B cell (primary cell): ENCODE measurements around the gene MYO1E. TPM values are rescaled to one million over a fixed set of nuclear protein-coding genes. Genes with fewer than 3 reads are reported as not detected.

Experiments
- ATAC-seq: fragments of 200-7000 bp; cut with Tn5 transposase; one replicate; pipeline ENCODE4 v1.10.0; 2021; ENCODE audit warnings: low read depth, mild to moderate bottlenecking, moderate number of reproducible peaks, moderate library complexity
- CTCF ChIA-PET: fragments of 350-600 bp; sonication (Branson Sonifier 250); formaldehyde crosslinking; loops from one replicate; lab custom pipeline; 2021; ENCODE audit warnings: antibody characterized with exemption, inconsistent platforms; lab: Charles Lee
- POLR2A ChIA-PET: fragments of 350-600 bp; sonication (Branson Sonifier 250); formaldehyde crosslinking; loops from one replicate; lab custom pipeline; 2021; ENCODE audit warnings: antibody characterized with exemption; lab: Charles Lee
- DNase-seq: peaks from one replicate; pipeline ENCODE4 v3.0.0; 2013
- H2AFZ ChIP-seq: 2 replicates; pipeline ENCODE4 v1.6.1; 2012; ENCODE audit warnings: mild to moderate bottlenecking, low read depth, low read length; ENCODE audit not compliant: insufficient read depth, poor library complexity, severe bottlenecking
- H3K27ac ChIP-seq, 2 donors: 1 replicate in 1 of 2; 2 replicates in 1 of 2; pipeline ENCODE4 v1.5.1; 2012 to 2013; ENCODE audit warnings: low read length in 2 of 2, mild to moderate bottlenecking in 2 of 2, moderate library complexity in 1 of 2
- H3K27me3 ChIP-seq, 4 experiments: fragments of 200-600 bp in 1 of 4; sonication (generic) in 1 of 4; replicated peaks in 1 of 4; 1 replicate in 2 of 4; 2 replicates in 2 of 4; pipeline versions ENCODE4 v1.6.1 to v1.7.0; 2013 to 2016; ENCODE audit warnings: low read length in 3 of 4, mild to moderate bottlenecking in 2 of 4, mixed read lengths in 1 of 4, moderate library complexity in 1 of 4; ENCODE audit not compliant: insufficient read depth in 4 of 4, control insufficient read depth in 3 of 4; ENCODE audit errors: control extremely low read depth in 1 of 4
- H3K36me3 ChIP-seq, 2 experiments: replicated peaks in 1 of 2; 1 replicate in 1 of 2; 2 replicates in 1 of 2; pipeline versions ENCODE4 v1.6.1 to v1.7.1; 2013; ENCODE audit warnings: low read length in 1 of 2; ENCODE audit not compliant: insufficient read depth in 2 of 2, control insufficient read depth in 1 of 2; ENCODE audit errors: control extremely low read depth in 1 of 2, extremely low read depth in 1 of 2
- H3K4me1 ChIP-seq, 2 donors: fragments of 200-600 bp in 1 of 2; sonication (generic) in 1 of 2; 1 replicate in 1 of 2; 2 replicates in 1 of 2; pipeline versions ENCODE4 v1.5.1 to v1.6.1; 2013 to 2017; ENCODE audit warnings: low read length in 2 of 2; ENCODE audit not compliant: control insufficient read depth in 2 of 2, insufficient read depth in 2 of 2
- H3K4me2 ChIP-seq: replicated peaks from 2 replicates; pipeline ENCODE3; 2012; ENCODE audit warnings: mild to moderate bottlenecking, low read depth, low read length; ENCODE audit not compliant: poor library complexity, severe bottlenecking
- H3K4me3 ChIP-seq, 5 experiments: fragments of 200-600 bp in 1 of 5; sonication (generic) in 1 of 5; 1 replicate in 3 of 5; 2 replicates in 2 of 5; pipeline versions ENCODE4 v1.5.1 to v1.7.0; 2011 to 2016; ENCODE audit warnings: low read length in 4 of 5, mild to moderate bottlenecking in 4 of 5, low read depth in 2 of 5, control low read depth in 1 of 5, moderate library complexity in 1 of 5; ENCODE audit not compliant: insufficient read depth in 1 of 5; ENCODE audit errors: control extremely low read depth in 1 of 5, extremely low read depth in 1 of 5
- H3K79me2 ChIP-seq: fragments of 200-600 bp; sonication (generic); one replicate; pipeline ENCODE4 v1.6.0; 2016; ENCODE audit warnings: low read length; ENCODE audit not compliant: control insufficient read depth, insufficient read depth
- H3K9ac ChIP-seq: fragments of 200-600 bp; sonication (generic); 2 replicates; pipeline ENCODE4 v1.6.1; 2017; ENCODE audit warnings: mild to moderate bottlenecking, low read length, moderate library complexity
- H3K9me3 ChIP-seq, 3 donors: one replicate each; pipeline versions ENCODE4 v1.6.1 to v1.7.1; 2013; ENCODE audit warnings: low read length in 2 of 3; ENCODE audit not compliant: control insufficient read depth in 2 of 3, insufficient read depth in 1 of 3; ENCODE audit errors: control extremely low read depth in 1 of 3
- H4K20me1 ChIP-seq: 2 replicates; pipeline ENCODE4 v1.6.0; 2012; ENCODE audit warnings: mild to moderate bottlenecking, low read length; ENCODE audit not compliant: insufficient read depth, control insufficient read depth, poor library complexity, severe bottlenecking
- H3K27ac Mint-ChIP-seq: one replicate; pipeline ENCODE4 v1.8.0; 2021; ENCODE audit warnings: mixed read lengths
- H3K27me3 Mint-ChIP-seq: one replicate; pipeline ENCODE4 v1.8.0; 2021; ENCODE audit warnings: mixed read lengths
- H3K4me1 Mint-ChIP-seq: one replicate; pipeline ENCODE4 v1.8.0; 2021; ENCODE audit warnings: mixed read lengths
- H3K4me3 Mint-ChIP-seq: one replicate; pipeline ENCODE4 v1.8.0; 2021; ENCODE audit warnings: mixed read lengths
- H3K9me3 Mint-ChIP-seq: one replicate; pipeline ENCODE4 v1.8.0; 2022; ENCODE audit warnings: mixed read lengths; ENCODE audit not compliant: insufficient read depth
- CTCF ChIP-seq: fragments of 200-600 bp; IDR thresholded peaks from one replicate; pipeline ENCODE4 v1.8.0; 2022; ENCODE audit warnings: antibody characterized with exemption, mild to moderate bottlenecking
- EZH2 ChIP-seq: IDR thresholded peaks from 2 replicates; pipeline ENCODE4 v1.6.1; 2012; ENCODE audit warnings: borderline replicate concordance, low read depth, mild to moderate bottlenecking, moderate library complexity, low read length; ENCODE audit not compliant: insufficient read depth, poor library complexity, severe bottlenecking
- WGBS: methylation state at CpG from one replicate; pipeline ENCODE4 v1.1.5; 2013; ENCODE audit warnings: missing lambda C conversion rate; ENCODE audit not compliant: insufficient coverage; 5-methylcytosine and 5-hydroxymethylcytosine counted together
- intact Hi-C: fragments of 100-400 bp; cut with micrococcal nuclease; formaldehyde crosslinking; loops from one replicate; pipeline ENCODE4 v1.10.0; 2022
- polyA plus RNA-seq: library from polyadenylated mRNA; depleted of rRNA; stranded (reverse); fragments of >200 nt; gene quantifications from 2 replicates; pipeline ENCODE4 v1.2.3, GENCODE V29; 2012
- total RNA-seq, 2 donors: library from RNA; stranded (reverse); fragments of 120-200 nt in 1 of 2; gene quantifications; 1 replicate in 1 of 2; 2 replicates in 1 of 2; pipeline versions ENCODE4 v1.2.3 to v1.2.4, GENCODE V29; 2013 to 2022

The MYO1E gene
- total and polyA plus RNA-seq, 2 donors (not counting 1 experiment from before 2014, with no cell fraction given): 11.9 to 100.0 TPM

DNA sequence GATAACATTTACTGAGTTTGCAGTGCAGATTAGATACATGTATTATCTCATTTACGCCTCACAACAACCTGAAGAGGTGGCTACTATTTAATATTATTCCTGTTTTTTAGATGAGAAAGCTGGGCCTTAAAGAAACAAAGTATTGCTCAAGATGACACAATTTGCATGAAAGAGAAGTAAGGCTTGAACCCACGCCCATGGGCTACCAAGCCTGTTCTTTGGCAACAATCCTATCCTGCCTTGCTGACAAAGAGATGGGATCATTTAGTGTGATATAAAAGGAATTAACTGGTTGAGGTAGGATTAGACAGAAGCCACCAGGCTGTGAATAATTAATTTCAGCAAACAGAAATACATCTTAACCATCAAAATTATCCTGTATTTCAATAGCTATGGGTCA lies 175.2 kb downstream of the MYO1E start:
- Mint-ChIP-seq H3K9me3 (no peaks in the 10 kb centered on the region), H3K27me3 (no peaks in the 10 kb centered on the region), H3K27ac (no peak overlapping the region), H3K4me1 (no peaks in the 10 kb centered on the region), H3K4me3 (no peak overlapping the region)
- Histone ChIP-seq H3K79me2 (peaks cover 5% of the 10 kb centered on the region), H4K20me1 (no peaks in the 10 kb centered on the region), H3K4me2 (no peak overlapping the region), H3K27me3 (no peaks in the 10 kb centered on the region), H3K27ac (no peak overlapping the region), H3K9ac (no peak overlapping the region), H3K9me3 (no peaks in the 10 kb centered on the region), H2AFZ (no peak overlapping the region), H3K4me3 (no peak overlapping the region), H3K36me3 (peaks cover 4 to 70% of the 10 kb centered on the region in 2 experiments), H3K4me1 (no peaks in the 10 kb centered on the region)
- intact Hi-C loops: no loop called here
- ATAC-seq: no peak
- DNase-seq: no peak
- no peak for TF ChIP-seq CTCF
- no peak for TF ChIP-seq EZH2
- ChIA-PET POLR2A (no interaction called here), CTCF (interaction anchor here (0.9 kb wide), 1 partner anchor 296 kb away, joined by 5 read pairs; no protein-coding TSS in a partner anchor)
- no CpG with 5 or more reads among the region's 2 CpGs for WGBS

DNA sequence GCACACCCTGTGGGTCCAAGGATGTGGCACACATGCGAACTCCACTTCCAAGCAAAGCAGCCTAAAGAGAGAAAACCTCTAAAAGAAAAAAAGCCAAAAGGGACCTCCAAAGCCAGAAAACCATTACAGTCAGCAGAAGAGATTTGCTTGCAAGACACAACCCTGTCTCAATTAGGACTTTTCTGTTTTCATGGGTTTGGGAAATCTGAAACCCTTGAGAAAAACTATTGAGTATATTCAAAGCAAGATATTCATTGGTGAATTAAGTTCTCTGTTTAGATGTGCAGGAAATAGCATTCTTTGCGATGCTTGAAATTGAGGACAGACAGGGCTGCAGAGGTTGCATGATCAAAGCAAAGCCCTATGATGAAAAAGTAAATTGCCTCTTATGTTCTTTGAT lies 176.3 kb downstream of the MYO1E start:
- Histone ChIP-seq H3K9me3 (no peaks in the 10 kb centered on the region), H3K9ac (no peak overlapping the region), H3K27ac (no peak overlapping the region), H2AFZ (no peak overlapping the region), H3K36me3 (peaks cover 4 to 69% of the 10 kb centered on the region in 2 experiments), H4K20me1 (no peaks in the 10 kb centered on the region), H3K4me1 (no peaks in the 10 kb centered on the region), H3K4me2 (no peak overlapping the region), H3K4me3 (no peak overlapping the region), H3K79me2 (peaks cover 5% of the 10 kb centered on the region), H3K27me3 (no peaks in the 10 kb centered on the region)
- 100% methylated on average over 1 of the region's 2 CpGs for WGBS
- ATAC-seq (no peak), DNase-seq (no peak)
- intact Hi-C loops: no loop called here
- ChIA-PET CTCF (no interaction called here), POLR2A (no interaction called here)
- H3K4me3 Mint-ChIP-seq: no peak overlapping the region
- no peaks in the 10 kb centered on the region for H3K27me3 Mint-ChIP-seq
- no peaks in the 10 kb centered on the region for H3K4me1 Mint-ChIP-seq
- TF ChIP-seq EZH2 (no peak), CTCF (no peak)
- H3K27ac Mint-ChIP-seq: no peak overlapping the region
- no peaks in the 10 kb centered on the region for H3K9me3 Mint-ChIP-seq
